CD4-positive, alpha-beta T cell (primary cell): ENCODE measurements around the gene ENOX2. TPM values are rescaled to one million over a fixed set of nuclear protein-coding genes. Genes with fewer than 3 reads are reported as not detected.

Source experiments
- ATAC-seq: fragments of 200-7000 bp; cut with Tn5 transposase; one replicate; pipeline ENCODE4 v1.10.0; 2022; ENCODE audit warnings: mild to moderate bottlenecking; ENCODE audit not compliant: poor library complexity
- CTCF ChIA-PET: fragments of 350-600 bp; sonication (Branson Sonifier 250); formaldehyde crosslinking; loops from one replicate; lab custom pipeline; 2021; ENCODE audit warnings: antibody characterized with exemption, inconsistent platforms; lab: Charles Lee
- POLR2A ChIA-PET: fragments of 350-600 bp; sonication (Branson Sonifier 250); formaldehyde crosslinking; loops from one replicate; lab custom pipeline; 2021; ENCODE audit warnings: antibody characterized with exemption, inconsistent platforms; lab: Charles Lee
- DNase-seq, 14 experiments: peaks; one replicate each; pipeline ENCODE4 v3.0.0-alpha.2; 2013 to 2020; ENCODE audit warnings: mixed read lengths in 2 of 14
- H3K27ac ChIP-seq, 2 donors: one replicate each; pipeline versions ENCODE4 v1.5.1 to v1.7.0; 2013; ENCODE audit warnings: low read length in 2 of 2, low read depth in 1 of 2, mild to moderate bottlenecking in 1 of 2
- H3K27me3 ChIP-seq, 2 experiments: 1 replicate in 1 of 2; 2 replicates in 1 of 2; pipeline versions ENCODE4 v1.6.1 to v1.7.0; 2013; ENCODE audit warnings: low read length in 2 of 2, control low read depth in 1 of 2, mild to moderate bottlenecking in 1 of 2, moderate library complexity in 1 of 2; ENCODE audit not compliant: insufficient read depth in 2 of 2, control insufficient read depth in 1 of 2
- H3K36me3 ChIP-seq: one replicate; pipeline ENCODE4 v1.6.1; 2013; ENCODE audit warnings: low read length, control low read depth; ENCODE audit not compliant: insufficient read depth
- H3K4me1 ChIP-seq: one replicate; pipeline ENCODE4 v1.6.1; 2013; ENCODE audit warnings: low read length, control low read depth; ENCODE audit not compliant: insufficient read depth
- H3K4me3 ChIP-seq: one replicate; pipeline ENCODE4 v1.5.1; 2013; ENCODE audit warnings: mild to moderate bottlenecking, low read length, moderate library complexity
- H3K9me3 ChIP-seq, 2 experiments: 1 replicate in 1 of 2; 2 replicates in 1 of 2; pipeline versions ENCODE4 v1.6.1 to v1.7.0; 2013; ENCODE audit warnings: low read length in 2 of 2, mild to moderate bottlenecking in 2 of 2, control low read depth in 1 of 2, moderate library complexity in 1 of 2; ENCODE audit not compliant: control insufficient read depth in 1 of 2, insufficient read depth in 1 of 2
- H3K27ac Mint-ChIP-seq: one replicate; pipeline ENCODE4 v1.8.0; 2020; ENCODE audit warnings: mixed read lengths
- H3K27me3 Mint-ChIP-seq: one replicate; pipeline ENCODE4 v1.8.0; 2021; ENCODE audit warnings: mixed read lengths
- H3K36me3 Mint-ChIP-seq: one replicate; pipeline ENCODE4 v1.8.0; 2021; ENCODE audit warnings: low read depth, mixed read lengths
- H3K4me1 Mint-ChIP-seq: one replicate; pipeline ENCODE4 v1.8.0; 2021; ENCODE audit warnings: low read depth, mixed read lengths
- H3K4me3 Mint-ChIP-seq: one replicate; pipeline ENCODE4 v1.8.0; 2020; ENCODE audit warnings: mild to moderate bottlenecking, mixed read lengths
- H3K9me3 Mint-ChIP-seq: one replicate; pipeline ENCODE4 v1.8.0; 2020; ENCODE audit warnings: mixed read lengths
- intact Hi-C, 2 experiments: fragments of 100-400 bp; cut with DNase I in 1 of 2; cut with micrococcal nuclease in 1 of 2; formaldehyde crosslinking; loops; one replicate each; pipeline versions ENCODE4 v1.15.1 to v1.9.0; 2023 to 2025; cut with DNase I, micrococcal nuclease
- total RNA-seq, 174 experiments: library from RNA in 2 of 174; stranded (reverse) in 2 of 174; gene quantifications; one replicate each; pipeline ENCODE4 v1.2.3 and lab custom pipeline; 2021 to 2026
- TF ChIP-seq, protein P1 (sequence below): fragments of 200-600 bp; IDR thresholded peaks from one replicate; pipeline ENCODE4 v1.8.0; 2022; ENCODE audit warnings: antibody characterized with exemption, mild to moderate bottlenecking

ENOX2 gene
- total RNA-seq, 2 experiments from 2014 or later = 4.0 to 6.5 TPM

DNA sequence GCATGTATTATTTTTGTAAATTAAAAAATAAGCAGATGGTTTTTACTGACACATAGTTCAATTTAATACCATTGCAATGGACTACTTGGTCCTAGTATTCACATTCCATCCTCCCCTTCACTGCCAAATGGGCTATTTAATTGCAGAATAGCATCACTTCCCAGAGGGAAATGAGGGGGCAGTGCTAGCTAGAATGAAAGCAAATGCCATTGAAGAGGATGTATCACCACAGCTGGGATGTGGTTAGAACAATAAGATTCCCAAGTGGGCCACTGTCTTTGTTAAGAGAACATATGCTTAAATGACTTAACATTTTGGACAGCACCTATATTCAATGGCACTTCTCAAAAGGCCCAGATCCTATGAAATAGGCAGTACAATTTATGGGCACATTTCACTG, 276.5 kb downstream of the ENOX2 start:
- no peaks in the 10 kb centered on the region for H3K4me1 ChIP-seq
- H3K9me3 ChIP-seq = no peaks in the 10 kb centered on the region
- H3K9me3 Mint-ChIP-seq = no peaks in the 10 kb centered on the region
- no peak overlapping the region for H3K27ac ChIP-seq
- no peaks in the 10 kb centered on the region for H3K27me3 ChIP-seq
- no peak for DNase-seq
- ATAC-seq = no peak
- peaks cover 5% of the 10 kb centered on the region for H3K36me3 ChIP-seq
- H3K4me3 ChIP-seq = no peak overlapping the region
- ChIA-PET CTCF (no interaction called here), POLR2A (no interaction called here)
- H3K36me3 Mint-ChIP-seq = peaks cover 35% of the 10 kb centered on the region
- no peak overlapping the region for H3K4me3 Mint-ChIP-seq
- H3K27me3 Mint-ChIP-seq = no peaks in the 10 kb centered on the region
- no peaks in the 10 kb centered on the region for H3K4me1 Mint-ChIP-seq
- intact Hi-C loops = no loop called here
- TF ChIP-seq, protein P1, sequence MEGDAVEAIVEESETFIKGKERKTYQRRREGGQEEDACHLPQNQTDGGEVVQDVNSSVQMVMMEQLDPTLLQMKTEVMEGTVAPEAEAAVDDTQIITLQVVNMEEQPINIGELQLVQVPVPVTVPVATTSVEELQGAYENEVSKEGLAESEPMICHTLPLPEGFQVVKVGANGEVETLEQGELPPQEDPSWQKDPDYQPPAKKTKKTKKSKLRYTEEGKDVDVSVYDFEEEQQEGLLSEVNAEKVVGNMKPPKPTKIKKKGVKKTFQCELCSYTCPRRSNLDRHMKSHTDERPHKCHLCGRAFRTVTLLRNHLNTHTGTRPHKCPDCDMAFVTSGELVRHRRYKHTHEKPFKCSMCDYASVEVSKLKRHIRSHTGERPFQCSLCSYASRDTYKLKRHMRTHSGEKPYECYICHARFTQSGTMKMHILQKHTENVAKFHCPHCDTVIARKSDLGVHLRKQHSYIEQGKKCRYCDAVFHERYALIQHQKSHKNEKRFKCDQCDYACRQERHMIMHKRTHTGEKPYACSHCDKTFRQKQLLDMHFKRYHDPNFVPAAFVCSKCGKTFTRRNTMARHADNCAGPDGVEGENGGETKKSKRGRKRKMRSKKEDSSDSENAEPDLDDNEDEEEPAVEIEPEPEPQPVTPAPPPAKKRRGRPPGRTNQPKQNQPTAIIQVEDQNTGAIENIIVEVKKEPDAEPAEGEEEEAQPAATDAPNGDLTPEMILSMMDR = no peak
- no peak overlapping the region for H3K27ac Mint-ChIP-seq

DNA sequence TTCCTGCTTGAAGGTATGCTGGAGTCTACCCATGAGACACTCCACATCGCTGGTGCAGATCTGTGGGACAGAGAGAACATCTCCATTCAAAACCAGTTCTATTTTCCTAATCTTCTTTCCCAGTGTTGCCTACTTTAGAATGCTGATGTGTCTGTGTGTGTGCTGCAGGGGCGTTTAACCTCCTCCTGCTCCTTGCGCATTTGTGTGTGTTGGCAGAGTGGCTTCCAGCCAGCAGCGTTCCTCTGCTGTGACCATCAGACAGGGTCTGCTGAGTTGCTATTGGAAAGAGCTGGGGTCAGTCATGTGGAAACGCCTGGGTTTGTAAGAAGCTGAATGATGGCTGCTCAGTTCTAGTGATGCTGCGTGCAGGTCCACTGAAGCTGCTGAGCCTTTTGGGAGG, 277.6 kb downstream of the ENOX2 start:
- Mint-ChIP-seq H3K9me3 (no peaks in the 10 kb centered on the region), H3K4me1 (no peaks in the 10 kb centered on the region), H3K27ac (no peak overlapping the region), H3K27me3 (no peaks in the 10 kb centered on the region), H3K4me3 (no peak overlapping the region), H3K36me3 (peaks cover 25% of the 10 kb centered on the region)
- Histone ChIP-seq H3K9me3 (no peaks in the 10 kb centered on the region), H3K4me1 (no peaks in the 10 kb centered on the region), H3K36me3 (no peaks in the 10 kb centered on the region), H3K27me3 (no peaks in the 10 kb centered on the region), H3K27ac (no peak overlapping the region), H3K4me3 (no peak overlapping the region)
- CTCF ChIA-PET = no interaction called here
- DNase-seq (no peak), ATAC-seq (no peak)
- POLR2A ChIA-PET = no interaction called here
- TF ChIP-seq, protein P1 = no peak
- intact Hi-C loops = no loop called here

DNA sequence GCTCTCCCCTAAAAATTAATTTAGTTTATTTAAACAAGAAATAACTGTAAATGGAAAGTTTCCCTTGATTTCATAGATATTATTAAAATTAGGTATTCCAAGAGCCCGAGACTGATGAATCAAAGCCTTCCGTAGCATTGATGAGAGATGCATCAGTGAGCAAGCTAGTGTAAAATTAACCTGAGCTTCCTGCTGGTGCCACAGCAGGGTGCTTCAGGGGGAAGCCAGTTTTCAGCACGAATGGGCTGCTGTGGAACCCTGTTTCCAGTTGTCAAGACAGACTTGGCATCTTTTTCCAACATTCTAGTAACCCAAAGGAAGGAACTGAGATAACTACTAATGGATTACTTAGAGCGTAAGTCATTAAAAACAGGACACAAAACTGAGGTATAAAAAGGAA, 279.5 kb downstream of the ENOX2 start:
- TF ChIP-seq, protein P1 = no peak
- ATAC-seq (no peak), DNase-seq (no peak)
- Mint-ChIP-seq H3K27me3 (no peaks in the 10 kb centered on the region), H3K36me3 (peaks cover 18% of the 10 kb centered on the region), H3K9me3 (no peaks in the 10 kb centered on the region), H3K4me3 (no peak overlapping the region), H3K27ac (no peak overlapping the region), H3K4me1 (no peaks in the 10 kb centered on the region)
- no peak overlapping the region for H3K4me3 ChIP-seq
- no peak overlapping the region for H3K27ac ChIP-seq
- H3K9me3 ChIP-seq = no peaks in the 10 kb centered on the region
- no peaks in the 10 kb centered on the region for H3K36me3 ChIP-seq
- no peaks in the 10 kb centered on the region for H3K27me3 ChIP-seq
- intact Hi-C loops = no loop called here
- ChIA-PET CTCF (interaction anchor here (0.6 kb wide), 1 partner anchor 72 kb away, joined by 4 read pairs; no protein-coding TSS in a partner anchor), POLR2A (no interaction called here)
- no peaks in the 10 kb centered on the region for H3K4me1 ChIP-seq
